Endothelial cell (in vitro differentiated cells): Measurements from ENCODE around the gene RGL2. TPM values are rescaled to one million over a fixed set of nuclear protein-coding genes. Genes with fewer than 3 reads are reported as not detected.

ENCODE experiments used
- DNase-seq: peaks from one replicate; pipeline ENCODE4 v3.0.0; 2021; ENCODE audit warnings: low spot score
- H3K27ac Mint-ChIP-seq: one replicate; pipeline ENCODE4 v1.8.0; 2021; ENCODE audit warnings: mixed read lengths, inconsistent platforms; ENCODE audit not compliant: unreplicated experiment
- H3K27me3 Mint-ChIP-seq: one replicate; pipeline ENCODE4 v1.8.0; 2021; ENCODE audit warnings: mild to moderate bottlenecking, moderate library complexity, mixed read lengths, inconsistent platforms; ENCODE audit not compliant: unreplicated experiment
- H3K36me3 Mint-ChIP-seq: one replicate; pipeline ENCODE4 v1.8.0; 2021; ENCODE audit warnings: mild to moderate bottlenecking, low read depth, mixed read lengths, inconsistent platforms; ENCODE audit not compliant: unreplicated experiment
- H3K4me1 Mint-ChIP-seq: one replicate; pipeline ENCODE4 v1.8.0; 2021; ENCODE audit warnings: mild to moderate bottlenecking, mixed read lengths, inconsistent platforms; ENCODE audit not compliant: unreplicated experiment
- H3K4me3 Mint-ChIP-seq: one replicate; pipeline ENCODE4 v1.8.0; 2021; ENCODE audit warnings: mild to moderate bottlenecking, mixed read lengths, inconsistent platforms; ENCODE audit not compliant: unreplicated experiment
- H3K9me3 Mint-ChIP-seq: one replicate; pipeline ENCODE4 v1.8.0; 2021; ENCODE audit warnings: mixed read lengths, inconsistent platforms; ENCODE audit not compliant: unreplicated experiment
- total RNA-seq: library from RNA; stranded (reverse); fragmentation: NEBNext Ultra II Directional; extraction: Animal tissue kit (Norgen Biotek cat#: 25700); gene quantifications from one replicate; pipeline ENCODE4 v1.2.1, GENCODE V29; 2021; ENCODE audit not compliant: unreplicated experiment
- TF ChIP-seq, protein P1 (sequence below): fragments of 200-600 bp; sonication (generic); IDR thresholded peaks from one replicate; pipeline ENCODE4 v1.5.0; 2021; ENCODE audit warnings: antibody characterized with exemption; ENCODE audit not compliant: unreplicated experiment

RGL2 gene
- total RNA-seq, 1 donor from 2014 or later = 167 TPM

DNA sequence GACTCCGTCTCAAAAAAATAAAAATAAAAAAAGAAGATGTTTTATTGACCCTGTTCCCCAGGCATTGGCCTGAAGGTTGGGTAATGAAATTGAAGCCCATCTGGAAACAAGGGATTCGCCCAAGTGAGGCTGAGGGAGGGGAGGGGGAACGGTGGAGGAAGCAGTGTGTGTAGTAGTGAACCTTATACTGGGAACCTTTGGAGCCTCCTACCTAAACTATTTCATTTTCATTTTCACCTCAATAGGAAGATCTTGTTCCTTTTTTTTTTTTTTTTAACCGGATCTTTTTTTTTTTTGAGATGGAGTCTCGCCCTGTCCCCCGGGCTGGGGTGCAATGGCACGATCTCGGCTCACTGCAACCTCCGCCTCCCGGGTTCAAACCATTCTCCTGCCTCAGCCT lies 32.0 kb upstream of the RGL2 start:
- DNase-seq = no peak
- TF ChIP-seq, protein P1, sequence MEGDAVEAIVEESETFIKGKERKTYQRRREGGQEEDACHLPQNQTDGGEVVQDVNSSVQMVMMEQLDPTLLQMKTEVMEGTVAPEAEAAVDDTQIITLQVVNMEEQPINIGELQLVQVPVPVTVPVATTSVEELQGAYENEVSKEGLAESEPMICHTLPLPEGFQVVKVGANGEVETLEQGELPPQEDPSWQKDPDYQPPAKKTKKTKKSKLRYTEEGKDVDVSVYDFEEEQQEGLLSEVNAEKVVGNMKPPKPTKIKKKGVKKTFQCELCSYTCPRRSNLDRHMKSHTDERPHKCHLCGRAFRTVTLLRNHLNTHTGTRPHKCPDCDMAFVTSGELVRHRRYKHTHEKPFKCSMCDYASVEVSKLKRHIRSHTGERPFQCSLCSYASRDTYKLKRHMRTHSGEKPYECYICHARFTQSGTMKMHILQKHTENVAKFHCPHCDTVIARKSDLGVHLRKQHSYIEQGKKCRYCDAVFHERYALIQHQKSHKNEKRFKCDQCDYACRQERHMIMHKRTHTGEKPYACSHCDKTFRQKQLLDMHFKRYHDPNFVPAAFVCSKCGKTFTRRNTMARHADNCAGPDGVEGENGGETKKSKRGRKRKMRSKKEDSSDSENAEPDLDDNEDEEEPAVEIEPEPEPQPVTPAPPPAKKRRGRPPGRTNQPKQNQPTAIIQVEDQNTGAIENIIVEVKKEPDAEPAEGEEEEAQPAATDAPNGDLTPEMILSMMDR = no peak
- H3K4me3 Mint-ChIP-seq = no peak overlapping the region
- no peaks in the 10 kb centered on the region for H3K36me3 Mint-ChIP-seq
- no peak overlapping the region for H3K27ac Mint-ChIP-seq
- no peaks in the 10 kb centered on the region for H3K9me3 Mint-ChIP-seq
- H3K4me1 Mint-ChIP-seq = no peaks in the 10 kb centered on the region
- H3K27me3 Mint-ChIP-seq = peaks cover 1% of the 10 kb centered on the region

DNA sequence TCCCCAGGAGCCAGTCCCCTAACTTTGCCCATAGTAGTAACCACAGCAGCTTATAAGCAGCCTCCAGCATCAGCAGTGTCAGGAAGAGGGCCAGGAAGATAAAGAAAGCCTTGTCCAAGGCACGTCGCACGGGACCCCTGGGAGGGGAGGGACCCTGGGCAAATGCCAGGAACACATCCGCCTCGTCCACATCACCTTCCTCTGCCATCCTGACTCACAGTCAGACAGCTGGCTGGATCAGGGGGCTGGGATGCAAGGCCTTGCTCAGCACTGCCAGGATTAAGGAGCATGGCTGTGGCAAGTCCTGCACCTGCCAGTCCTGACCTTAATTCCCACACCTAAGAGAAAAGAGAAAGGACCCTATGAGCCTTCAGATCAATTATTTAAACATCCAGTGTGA lies 30.3 kb upstream of the RGL2 start:
- no peaks in the 10 kb centered on the region for H3K36me3 Mint-ChIP-seq
- no peak overlapping the region for H3K27ac Mint-ChIP-seq
- no peaks in the 10 kb centered on the region for H3K9me3 Mint-ChIP-seq
- peaks cover 1% of the 10 kb centered on the region for H3K27me3 Mint-ChIP-seq
- no peak for DNase-seq
- no peak overlapping the region for H3K4me3 Mint-ChIP-seq
- peaks cover 4% of the 10 kb centered on the region for H3K4me1 Mint-ChIP-seq
- TF ChIP-seq, protein P1 = no peak

DNA sequence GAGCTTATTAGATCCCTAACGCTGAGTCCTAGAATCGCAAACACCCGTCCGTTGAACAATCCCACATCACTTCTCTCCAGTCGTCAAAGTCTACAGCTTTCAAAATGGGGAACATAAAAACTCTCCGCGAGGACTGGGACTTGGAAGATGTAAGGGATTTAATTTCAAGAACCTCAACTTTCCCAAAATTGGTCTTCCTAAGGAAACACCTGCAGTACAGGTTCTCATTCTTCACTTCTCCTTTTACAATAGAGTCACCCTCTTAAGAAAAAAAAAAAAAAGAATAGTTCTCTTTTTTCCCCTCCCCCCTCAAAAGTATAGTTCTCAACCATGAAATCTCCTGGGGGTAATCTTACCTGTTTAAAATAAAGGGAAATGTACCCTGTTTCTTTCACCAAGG lies 25.4 kb upstream of the RGL2 start:
- TF ChIP-seq, protein P1 = no peak
- H3K9me3 Mint-ChIP-seq = no peaks in the 10 kb centered on the region
- no peak for DNase-seq
- H3K27me3 Mint-ChIP-seq = peaks cover 23% of the 10 kb centered on the region
- peaks cover 44% of the 10 kb centered on the region for H3K4me1 Mint-ChIP-seq
- no peak overlapping the region for H3K27ac Mint-ChIP-seq
- peak overlapping the region; percentile 44 for H3K4me3 Mint-ChIP-seq
- H3K36me3 Mint-ChIP-seq = peaks cover 24% of the 10 kb centered on the region

DNA sequence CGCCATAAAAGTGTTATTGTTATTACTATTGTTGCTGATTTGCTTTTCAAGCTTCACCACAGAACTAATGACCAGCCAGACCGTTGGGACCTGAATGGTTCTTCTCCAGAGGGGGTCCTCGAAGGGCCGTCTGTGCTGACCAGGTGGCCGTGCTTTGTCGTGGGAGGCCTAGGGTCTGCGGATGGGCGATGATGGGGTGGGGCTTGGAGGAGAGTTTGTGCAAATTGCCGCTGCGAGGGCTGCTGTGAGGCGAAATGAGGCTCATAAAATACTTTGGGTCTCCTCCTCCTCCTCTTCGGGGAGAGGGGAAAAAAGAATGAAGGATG lies 24.8 kb upstream of the RGL2 start:
- peaks cover 48% of the 10 kb centered on the region for H3K4me1 Mint-ChIP-seq

DNA sequence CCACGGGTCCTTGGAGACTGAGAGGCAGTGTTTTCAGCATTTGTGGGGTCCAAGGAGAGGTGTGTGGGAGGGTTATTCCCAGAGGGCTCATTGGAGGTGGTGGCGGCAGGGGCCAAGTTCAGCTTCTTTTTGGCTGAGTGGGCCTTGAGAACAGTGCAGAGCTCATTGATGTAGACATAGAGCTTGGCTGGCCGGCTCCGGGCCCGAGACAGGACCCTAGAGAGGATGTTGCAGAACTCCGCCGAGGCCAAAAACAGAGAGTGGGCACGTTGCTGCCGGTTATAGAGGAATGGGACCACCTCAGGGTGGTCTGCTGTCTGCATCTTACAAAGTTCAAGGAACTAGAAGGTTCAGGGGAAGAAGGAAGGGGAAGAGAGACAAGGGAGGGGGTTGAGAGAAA lies 22.5 kb upstream of the RGL2 start:
- TF ChIP-seq, protein P1 = no peak
- Mint-ChIP-seq H3K27me3 (peaks cover 27% of the 10 kb centered on the region), H3K9me3 (no peaks in the 10 kb centered on the region), H3K36me3 (peaks cover 32% of the 10 kb centered on the region), H3K4me3 (peak overlapping the region; percentile 68), H3K4me1 (peaks cover 50% of the 10 kb centered on the region), H3K27ac (peak overlapping the region; percentile 76)
- DNase-seq = no peak

More for the DNA sequence above, 24.8 kb upstream of the RGL2 start:
- TF ChIP-seq, protein P1 = no peak
- DNase-seq = no peak
- no peaks in the 10 kb centered on the region for H3K9me3 Mint-ChIP-seq
- peak overlapping the region; percentile 99 for H3K27ac Mint-ChIP-seq
- H3K4me3 Mint-ChIP-seq = peak overlapping the region; percentile 99
- peaks cover 23% of the 10 kb centered on the region for H3K27me3 Mint-ChIP-seq
- peaks cover 27% of the 10 kb centered on the region for H3K36me3 Mint-ChIP-seq
